ENCODE results near the gene TICAM2. TPM values are rescaled to one million over a fixed set of nuclear protein-coding genes. Genes with fewer than 3 reads are reported as not detected.

Gene TICAM2
- total and polyA plus RNA-seq, 2 donors (not counting 1 experiment from before 2014, with no cell fraction given) = 0.55 to 5.4 TPM

- no peaks in the 10 kb centered on the region for H3K9me3 ChIP-seq (ENCODE audit: control extremely low read depth in 1 of 3, control insufficient read depth in 2 of 3, insufficient read depth in 1 of 3, low read length in 2 of 3)
- H3K4me1 Mint-ChIP-seq = peaks cover 35% of the 10 kb centered on the region
- H3K4me3 ChIP-seq (ENCODE audit: control extremely low read depth in 1 of 5, extremely low read depth in 1 of 5, insufficient read depth in 1 of 5, low read depth in 2 of 5, low read length in 4 of 5) = peak overlapping the region in 2 of 5 experiments; percentile 32 to 47
- peak overlapping the region; percentile 6 for H2AFZ ChIP-seq (ENCODE audit: insufficient read depth, low read depth, low read length, poor library complexity, severe bottlenecking)
- no peak for TF ChIP-seq EZH2 (IDR thresholded peaks at IDR 0.05; ENCODE audit: borderline replicate concordance, insufficient read depth, low read depth, low read length, poor library complexity, severe bottlenecking)
- no peak for TF ChIP-seq CTCF (IDR thresholded peaks at IDR 0.05)
- no peak overlapping the region for H3K9ac ChIP-seq (ENCODE audit: low read length)
- H3K27me3 ChIP-seq (replicated peaks in 1 of 4; ENCODE audit: control extremely low read depth in 1 of 4, control insufficient read depth in 3 of 4, insufficient read depth in 4 of 4, low read length in 3 of 4) = no peaks in the 10 kb centered on the region
- DNase-seq (peak; percentile 36), ATAC-seq (ENCODE audit: low read depth) (peak; percentile 40)
- H3K9me3 Mint-ChIP-seq (ENCODE audit: insufficient read depth) = peaks cover 2% of the 10 kb centered on the region
- H3K79me2 ChIP-seq (ENCODE audit: control insufficient read depth, insufficient read depth, low read length) = peaks cover 5% of the 10 kb centered on the region
- intact Hi-C loops (cut with micrococcal nuclease) = loop anchor here (2.0 kb wide), 1 partner anchor 20 kb away; no protein-coding TSS in a partner anchor
- H3K27ac Mint-ChIP-seq = peak overlapping the region; percentile 80
- H3K27me3 Mint-ChIP-seq = no peaks in the 10 kb centered on the region
- H4K20me1 ChIP-seq (ENCODE audit: control insufficient read depth, insufficient read depth, low read length, poor library complexity, severe bottlenecking) = no peaks in the 10 kb centered on the region
- ChIA-PET POLR2A (interaction anchor here (0.6 kb wide), 1 partner anchor 307 kb away, joined by 4 read pairs; no protein-coding TSS in a partner anchor), CTCF (interaction anchor here (0.7 to 13.9 kb wide), 4 partner anchors 19 to 270 kb away, joined by 3 to 327 read pairs (median 22); partner anchors contain the start of gene FEM1C)
- H3K27ac ChIP-seq (ENCODE audit: low read length in 2 of 2) = no peak overlapping the region
- no CpG with 5 or more reads among the region's 3 CpGs for WGBS (ENCODE audit: insufficient coverage)
- H3K4me2 ChIP-seq (replicated peaks; ENCODE audit: low read depth, low read length, poor library complexity, severe bottlenecking) = peak overlapping the region; percentile 40
- no peaks in the 10 kb centered on the region for H3K36me3 ChIP-seq (replicated peaks in 1 of 2; ENCODE audit: control extremely low read depth in 1 of 2, control insufficient read depth in 1 of 2, extremely low read depth in 1 of 2, insufficient read depth in 2 of 2, low read length in 1 of 2)
- peaks cover 19 to 22% of the 10 kb centered on the region in 2 donors for H3K4me1 ChIP-seq (ENCODE audit: control insufficient read depth in 2 of 2, insufficient read depth in 2 of 2, low read length in 2 of 2)
- peak overlapping the region; percentile 63 for H3K4me3 Mint-ChIP-seq
Observed at GRCh38 chr5:115578657-115579056, 23.6 kb downstream of the TICAM2 start.

- no peak overlapping the region for H3K4me2 ChIP-seq (replicated peaks; ENCODE audit: low read depth, low read length, poor library complexity, severe bottlenecking)
- DNase-seq = peak; percentile 14
- no peak for ATAC-seq (ENCODE audit: low read depth)
- H3K27me3 ChIP-seq (replicated peaks in 1 of 4; ENCODE audit: control extremely low read depth in 1 of 4, control insufficient read depth in 3 of 4, insufficient read depth in 4 of 4, low read length in 3 of 4) = no peaks in the 10 kb centered on the region
- no peaks in the 10 kb centered on the region for H3K79me2 ChIP-seq (ENCODE audit: control insufficient read depth, insufficient read depth, low read length)
- WGBS (ENCODE audit: insufficient coverage) = 65% methylated on average over 5 of the region's 6 CpGs
- peak overlapping the region in 1 of 5 experiments; percentile 32 for H3K4me3 ChIP-seq (ENCODE audit: control extremely low read depth in 1 of 5, extremely low read depth in 1 of 5, insufficient read depth in 1 of 5, low read depth in 2 of 5, low read length in 4 of 5)
- Mint-ChIP-seq H3K27ac (no peak overlapping the region), H3K27me3 (no peaks in the 10 kb centered on the region), H3K9me3 (ENCODE audit: insufficient read depth) (peaks cover 2% of the 10 kb centered on the region), H3K4me1 (peaks cover 34% of the 10 kb centered on the region), H3K4me3 (peak overlapping the region; percentile 68)
- CTCF ChIA-PET = interaction anchor here (0.6 to 13.9 kb wide), 5 partner anchors 11 to 269 kb away, joined by 3 to 327 read pairs (median 5); partner anchors contain the start of gene FEM1C
- TF ChIP-seq CTCF (IDR thresholded peaks at IDR 0.05) (no peak), EZH2 (IDR thresholded peaks at IDR 0.05; ENCODE audit: borderline replicate concordance, insufficient read depth, low read depth, low read length, poor library complexity, severe bottlenecking) (no peak)
- POLR2A ChIA-PET = interaction anchor here (0.6 kb wide), 1 partner anchor 577 kb away, joined by 3 read pairs; no protein-coding TSS in a partner anchor
- H3K9ac ChIP-seq (ENCODE audit: low read length) = no peak overlapping the region
- peaks cover 19% of the 10 kb centered on the region in 2 donors for H3K4me1 ChIP-seq (ENCODE audit: control insufficient read depth in 2 of 2, insufficient read depth in 2 of 2, low read length in 2 of 2)
- no peak overlapping the region for H3K27ac ChIP-seq (ENCODE audit: low read length in 2 of 2)
- intact Hi-C loops (cut with micrococcal nuclease) = loop anchor here (2.0 kb wide), 1 partner anchor 21 kb away; no protein-coding TSS in a partner anchor
- H3K9me3 ChIP-seq (ENCODE audit: control extremely low read depth in 1 of 3, control insufficient read depth in 2 of 3, insufficient read depth in 1 of 3, low read length in 2 of 3) = no peaks in the 10 kb centered on the region
- no peaks in the 10 kb centered on the region for H3K36me3 ChIP-seq (replicated peaks in 1 of 2; ENCODE audit: control extremely low read depth in 1 of 2, control insufficient read depth in 1 of 2, extremely low read depth in 1 of 2, insufficient read depth in 2 of 2, low read length in 1 of 2)
- H4K20me1 ChIP-seq (ENCODE audit: control insufficient read depth, insufficient read depth, low read length, poor library complexity, severe bottlenecking) = no peaks in the 10 kb centered on the region
- H2AFZ ChIP-seq (ENCODE audit: insufficient read depth, low read depth, low read length, poor library complexity, severe bottlenecking) = no peak overlapping the region
Observed at GRCh38 chr5:115577741-115578140, 24.5 kb downstream of the TICAM2 start.

Data from B cell (primary cell).